Esophagus squamous epithelium (tissue), 5 donors: Measurements from ENCODE around the gene ILF3. TPM values are rescaled to one million over a fixed set of nuclear protein-coding genes. Genes with fewer than 3 reads are reported as not detected.

Experiments
- DNase-seq: peaks from one replicate; lab custom pipeline; 2025; lab: John Stamatoyannopoulos, UW
- H3K27ac ChIP-seq, 4 donors: fragments of 200-600 bp; sonication (generic); one replicate each; pipeline ENCODE4 v1.5.1; 2016 to 2019; ENCODE audit warnings: mild to moderate bottlenecking in 1 of 4
- H3K27me3 ChIP-seq, 4 donors: fragments of 200-600 bp; sonication (generic); 1 replicate in 3 of 4; 2 replicates in 1 of 4; pipeline versions ENCODE4 v1.5.1 to v1.6.0; 2017 to 2021; ENCODE audit warnings: antibody characterized with exemption in 1 of 4
- H3K36me3 ChIP-seq, 3 donors: fragments of 200-600 bp; sonication (generic); one replicate each; pipeline ENCODE4 v1.5.1; 2016 to 2019
- H3K4me1 ChIP-seq, 3 donors: fragments of 200-600 bp; sonication (generic); one replicate each; pipeline ENCODE4 v1.5.1; 2017 to 2019
- H3K4me3 ChIP-seq, 4 donors: fragments of 200-600 bp; sonication (generic); 1 replicate in 3 of 4; 2 replicates in 1 of 4; pipeline ENCODE4 v1.5.1; 2016 to 2019; ENCODE audit warnings: mild to moderate bottlenecking in 2 of 4, moderate library complexity in 1 of 4
- H3K9me3 ChIP-seq, 3 donors: fragments of 200-600 bp; sonication (generic); one replicate each; pipeline ENCODE4 v1.5.1; 2016 to 2019
- CTCF ChIP-seq, 6 experiments: fragments of 450-650 bp in 4 of 6; fragments of 200-600 bp in 2 of 6; sonication (generic) in 2 of 6; IDR thresholded peaks; one replicate each; pipeline ENCODE4 v1.5.1; 2016 to 2019; ENCODE audit warnings: antibody characterized with exemption in 6 of 6, mild to moderate bottlenecking in 4 of 6, moderate library complexity in 4 of 6
- POLR2A ChIP-seq, 4 donors: fragments of 450-650 bp; IDR thresholded peaks; one replicate each; pipeline ENCODE4 v1.6.1; 2017; ENCODE audit warnings: antibody characterized with exemption in 4 of 4, mild to moderate bottlenecking in 4 of 4, moderate library complexity in 3 of 4
- WGBS, 2 donors: methylation state at CpG; one replicate each; pipeline ENCODE4 v1.1.5; 2018; 5-methylcytosine and 5-hydroxymethylcytosine counted together
- intact Hi-C: fragments of 100-400 bp; cut with DNase I; formaldehyde crosslinking; loops from one replicate; pipeline ENCODE4 v1.15.0; 2022
- total RNA-seq, 4 donors: library from RNA; depleted of rRNA; stranded (reverse); fragments of >200 nt; gene quantifications; one replicate each; pipeline ENCODE4 v1.1.0, GENCODE V29; 2016
- donor health status: DM: yes; HTN: yes; CAD: no.

The ILF3 gene
- total RNA-seq, 4 donors from 2014 or later, result 68.7 to 123 (median 98.3) TPM

- H3K27me3 ChIP-seq, result no peaks in the 10 kb centered on the region
- H3K36me3 ChIP-seq, result peaks cover 0 to 11% (median 0%) of the 10 kb centered on the region in 3 donors
- H3K9me3 ChIP-seq, result no peaks in the 10 kb centered on the region
- peak overlapping the region; percentile 98 to 99 (median 99) for H3K27ac ChIP-seq
- TF ChIP-seq CTCF (IDR thresholded peaks at IDR 0.05), result no peak
- TF ChIP-seq POLR2A (IDR thresholded peaks at IDR 0.05), result no peak
- H3K4me1 ChIP-seq, result peaks cover 30 to 76% (median 48%) of the 10 kb centered on the region in 3 donors
- intact Hi-C loops, result no loop called here
- DNase-seq, result no peak
- 1% methylated on average over 13 to 18 of the region's 73 CpGs for WGBS, 2 donors
- H3K4me3 ChIP-seq, result peak overlapping the region; percentile 95 to 99 (median 98)
Observed at GRCh38 chr19:10654610-10655456, 687 bp downstream of the ILF3 start.

- Histone ChIP-seq H3K4me1 (peaks cover 38 to 78% (median 49%) of the 10 kb centered on the region in 3 donors), H3K9me3 (no peaks in the 10 kb centered on the region), H3K27ac (peak overlapping the region; percentile 98 to 99 (median 99)), H3K36me3 (peaks cover 0 to 18% (median 0%) of the 10 kb centered on the region in 3 donors), H3K4me3 (peak overlapping the region; percentile 95 to 99 (median 98)), H3K27me3 (no peaks in the 10 kb centered on the region)
- TF ChIP-seq POLR2A (IDR thresholded peaks at IDR 0.05) (no peak), CTCF (IDR thresholded peaks at IDR 0.05) (no peak)
- 0 to 4% methylated on average over 12 to 16 of the region's 16 CpGs for WGBS, 2 donors
- intact Hi-C loops, result no loop called here
- no peak for DNase-seq
Observed at GRCh38 chr19:10655457-10656312, 1.5 kb downstream of the ILF3 start.

GRCh38 chr19:10660346-10660745, 6.2 kb downstream of the ILF3 start:
- Histone ChIP-seq H3K9me3 (no peaks in the 10 kb centered on the region), H3K27me3 (no peaks in the 10 kb centered on the region), H3K4me3 (no peak overlapping the region), H3K27ac (peak overlapping the region in 2 of 4 donors; percentile 0 to 6), H3K36me3 (peaks cover 0 to 29% (median 0%) of the 10 kb centered on the region in 3 donors), H3K4me1 (peaks cover 43 to 97% (median 58%) of the 10 kb centered on the region in 3 donors)
- no peak for DNase-seq
- no peak for TF ChIP-seq POLR2A (IDR thresholded peaks at IDR 0.05)
- TF ChIP-seq CTCF (IDR thresholded peaks at IDR 0.05), result no peak
- intact Hi-C loops, result no loop called here
- WGBS, 2 donors, result 75 to 79% methylated on average over 4 of the region's 5 CpGs

- peaks cover 31 to 93% (median 45%) of the 10 kb centered on the region in 3 donors for H3K4me1 ChIP-seq
- DNase-seq, result no peak
Observed at GRCh38 chr19:10661946-10662345, 7.8 kb downstream of the ILF3 start.

More at GRCh38 chr19:10661946-10662345, 7.8 kb downstream of the ILF3 start:
- Histone ChIP-seq H3K4me3 (no peak overlapping the region), H3K27me3 (no peaks in the 10 kb centered on the region), H3K27ac (peak overlapping the region in 1 of 4 donors; percentile 11), H3K36me3 (peaks cover 0 to 39% (median 0%) of the 10 kb centered on the region in 3 donors), H3K9me3 (no peaks in the 10 kb centered on the region)
- 25 to 42% methylated on average over 1 of the region's 1 CpG for WGBS, 2 donors
- TF ChIP-seq POLR2A (IDR thresholded peaks at IDR 0.05), result no peak
- TF ChIP-seq CTCF (IDR thresholded peaks at IDR 0.05), result no peak
- intact Hi-C loops, result no loop called here
